Measurements from ENCODE around the gene LRRC18. TPM values are rescaled to one million over a fixed set of nuclear protein-coding genes. Genes with fewer than 3 reads are reported as not detected.

The LRRC18 gene
- total RNA-seq, 4 donors from 2014 or later = not detected

- Histone ChIP-seq H3K27me3 (no peaks in the 10 kb centered on the region), H3K4me1 (no peaks in the 10 kb centered on the region), H3K27ac (no peak overlapping the region), H3K9me3 (no peaks in the 10 kb centered on the region), H3K36me3 (no peaks in the 10 kb centered on the region), H3K4me3 (no peak overlapping the region)
- TF ChIP-seq CTCF (IDR thresholded peaks at IDR 0.05) = no peak
- TF ChIP-seq POLR2A (IDR thresholded peaks at IDR 0.05) = no peak
- TF ChIP-seq EP300 (IDR thresholded peaks at IDR 0.05) = no peak
- no peak for DNase-seq (ENCODE audit: low spot score in 2 of 2)
- whole genome bisulfite sequencing, 2 donors = 90 to 93% methylated on average over 12 to 14 of the region's 14 CpGs
These were observed 26.0 kb downstream of the LRRC18 start for GRCh38 chr10:48913674-48914073.

GRCh38 chr10:48910548-48910947 lies 29.1 kb downstream of the LRRC18 start:
- H3K9me3 ChIP-seq = no peaks in the 10 kb centered on the region
- DNase-seq (ENCODE audit: low spot score in 2 of 2) = no peak
- H3K4me1 ChIP-seq = no peaks in the 10 kb centered on the region
- H3K27ac ChIP-seq = no peak overlapping the region
- WGBS, 2 donors = 83 to 85% methylated on average over 5 of the region's 5 CpGs
- no peaks in the 10 kb centered on the region for H3K36me3 ChIP-seq
- H3K4me3 ChIP-seq = no peak overlapping the region
- TF ChIP-seq POLR2A (IDR thresholded peaks at IDR 0.05) (no peak), EP300 (IDR thresholded peaks at IDR 0.05) (no peak), CTCF (IDR thresholded peaks at IDR 0.05) (no peak)
- no peaks in the 10 kb centered on the region for H3K27me3 ChIP-seq

GRCh38 chr10:48907730-48908129 lies 31.9 kb downstream of the LRRC18 start:
- no peak for TF ChIP-seq POLR2A (IDR thresholded peaks at IDR 0.05)
- no peak for TF ChIP-seq EP300 (IDR thresholded peaks at IDR 0.05)
- TF ChIP-seq CTCF (IDR thresholded peaks at IDR 0.05) = no peak
- no peak for DNase-seq (ENCODE audit: low spot score in 2 of 2)
- Histone ChIP-seq H3K4me3 (no peak overlapping the region), H3K4me1 (no peaks in the 10 kb centered on the region), H3K27me3 (no peaks in the 10 kb centered on the region), H3K27ac (no peak overlapping the region), H3K9me3 (no peaks in the 10 kb centered on the region), H3K36me3 (no peaks in the 10 kb centered on the region)
- WGBS, 2 donors = 90 to 94% methylated on average over 4 of the region's 4 CpGs

- TF ChIP-seq CTCF (IDR thresholded peaks at IDR 0.05) (no peak), EP300 (IDR thresholded peaks at IDR 0.05) (no peak), POLR2A (IDR thresholded peaks at IDR 0.05) (no peak)
- no peaks in the 10 kb centered on the region for H3K27me3 ChIP-seq
- no peaks in the 10 kb centered on the region for H3K9me3 ChIP-seq
- DNase-seq (ENCODE audit: low spot score in 2 of 2) = no peak
- no peaks in the 10 kb centered on the region for H3K36me3 ChIP-seq
- H3K4me1 ChIP-seq = no peaks in the 10 kb centered on the region
- 55 to 67% methylated on average over 2 of the region's 2 CpGs for WGBS, 2 donors
- no peak overlapping the region for H3K27ac ChIP-seq
- H3K4me3 ChIP-seq = no peak overlapping the region
These were observed 32.8 kb downstream of the LRRC18 start for GRCh38 chr10:48906841-48907240.

GRCh38 chr10:48905311-48905710 lies 34.3 kb downstream of the LRRC18 start:
- no peaks in the 10 kb centered on the region for H3K36me3 ChIP-seq
- no peaks in the 10 kb centered on the region for H3K9me3 ChIP-seq
- no peak overlapping the region for H3K27ac ChIP-seq
- no peak for DNase-seq (ENCODE audit: low spot score in 2 of 2)
- H3K4me3 ChIP-seq = no peak overlapping the region
- TF ChIP-seq EP300 (IDR thresholded peaks at IDR 0.05) = no peak
- TF ChIP-seq CTCF (IDR thresholded peaks at IDR 0.05) = no peak
- no peak for TF ChIP-seq POLR2A (IDR thresholded peaks at IDR 0.05)
- H3K4me1 ChIP-seq = peaks cover 0 to 5% (median 0%) of the 10 kb centered on the region in 4 donors
- H3K27me3 ChIP-seq = no peaks in the 10 kb centered on the region
- WGBS, 2 donors = 89 to 95% methylated on average over 2 of the region's 2 CpGs
